SK-N-SH treated with all-trans-retinoic acid at 6 μM for 48 hours (cell line): ENCODE measurements around the gene SH3YL1.

Experiments used
- ARNTL ChIP-seq: fragments of 450-650 bp; formaldehyde crosslinking; IDR thresholded peaks from 2 replicates; pipeline ENCODE4 v1.5.0; 2020; ENCODE audit warnings: low read depth, mild to moderate bottlenecking, moderate library complexity, borderline replicate concordance
- CREB5 ChIP-seq: fragments of 250-450 bp; sonication (Bioruptor Pico); IDR thresholded peaks from 2 replicates; pipeline ENCODE4 v1.5.1; 2020; ENCODE audit warnings: low read depth, mild to moderate bottlenecking, moderate library complexity
- GLIS3 ChIP-seq: fragments of 250-450 bp; sonication (Bioruptor Pico); IDR thresholded peaks from 2 replicates; pipeline ENCODE4 v1.5.0; 2020; ENCODE audit warnings: mild to moderate bottlenecking, moderate library complexity
- ISL1 ChIP-seq: fragments of 250-450 bp; sonication (Bioruptor Pico); IDR thresholded peaks from 2 replicates; pipeline ENCODE4 v2.1.2; 2022; ENCODE audit warnings: mild to moderate bottlenecking, moderate library complexity
- OSR1 ChIP-seq: fragments of 250-450 bp; sonication (Bioruptor Pico); IDR thresholded peaks from 2 replicates; pipeline ENCODE4 v1.8.0; 2022; ENCODE audit warnings: moderate library complexity, mild to moderate bottlenecking, inconsistent platforms
- PATZ1 ChIP-seq: fragments of 250-450 bp; sonication (Bioruptor Pico); IDR thresholded peaks from 2 replicates; pipeline ENCODE4 v1.8.0; 2020; ENCODE audit warnings: mild to moderate bottlenecking, moderate library complexity, borderline replicate concordance
- PPARA ChIP-seq: fragments of 250-450 bp; sonication (Bioruptor Pico); IDR thresholded peaks from 2 replicates; pipeline ENCODE4 v1.5.0; 2020; ENCODE audit warnings: mild to moderate bottlenecking, borderline replicate concordance
- TCF4 ChIP-seq: fragments of 250-450 bp; sonication (Bioruptor Pico); IDR thresholded peaks from 2 replicates; pipeline ENCODE4 v1.8.0; 2021; ENCODE audit warnings: mild to moderate bottlenecking, moderate library complexity, borderline replicate concordance
- TOX ChIP-seq: fragments of 250-450 bp; sonication (Bioruptor Pico); IDR thresholded peaks from 2 replicates; pipeline ENCODE4 v1.8.0; 2021; ENCODE audit warnings: mild to moderate bottlenecking, moderate library complexity, borderline replicate concordance
- TSHZ2 ChIP-seq: fragments of 250-450 bp; sonication (Bioruptor Pico); IDR thresholded peaks from 2 replicates; pipeline ENCODE4 v1.5.0; 2020; ENCODE audit warnings: mild to moderate bottlenecking, moderate library complexity
- ZFP3 ChIP-seq: fragments of 250-450 bp; sonication (Bioruptor Pico); IDR thresholded peaks from 2 replicates; pipeline ENCODE4 v1.5.0; 2020; ENCODE audit warnings: mild to moderate bottlenecking, moderate library complexity
- ZFP30 ChIP-seq: fragments of 450-650 bp; formaldehyde crosslinking; IDR thresholded peaks from 2 replicates; pipeline ENCODE4 v1.5.0; 2022; ENCODE audit warnings: mild to moderate bottlenecking, moderate library complexity
- ZNF565 ChIP-seq: fragments of 450-650 bp; formaldehyde crosslinking; conservative IDR thresholded peaks from 2 replicates; pipeline ENCODE4 v1.5.0; 2020; ENCODE audit warnings: low read depth, mild to moderate bottlenecking, moderate library complexity

GRCh38 chr2:228518-229278 is 35.1 kb downstream of the SH3YL1 start:
- TF ChIP-seq ISL1 (CRISPR knock-in tag) (no peak), PPARA (CRISPR knock-in tag) (no peak), OSR1 (CRISPR knock-in tag) (no peak), GLIS3 (CRISPR knock-in tag) (no peak), ZNF565 (CRISPR knock-in tag) (no peak), ARNTL (no peak), TCF4 (CRISPR knock-in tag) (no peak), ZFP30 (CRISPR knock-in tag) (no peak), TSHZ2 (CRISPR knock-in tag) (no peak), TOX (CRISPR knock-in tag) (no peak), PATZ1 (CRISPR knock-in tag) (no peak), ZFP3 (no peak), CREB5 (CRISPR knock-in tag) (no peak)
